ENCODE results near the gene STRBP.
"Not testable (repeated sequence)": the region's sequence is repeated elsewhere in the genome, so short reads cannot be mapped to it uniquely, and the experiment has no call there.

STRBP gene

DNA sequence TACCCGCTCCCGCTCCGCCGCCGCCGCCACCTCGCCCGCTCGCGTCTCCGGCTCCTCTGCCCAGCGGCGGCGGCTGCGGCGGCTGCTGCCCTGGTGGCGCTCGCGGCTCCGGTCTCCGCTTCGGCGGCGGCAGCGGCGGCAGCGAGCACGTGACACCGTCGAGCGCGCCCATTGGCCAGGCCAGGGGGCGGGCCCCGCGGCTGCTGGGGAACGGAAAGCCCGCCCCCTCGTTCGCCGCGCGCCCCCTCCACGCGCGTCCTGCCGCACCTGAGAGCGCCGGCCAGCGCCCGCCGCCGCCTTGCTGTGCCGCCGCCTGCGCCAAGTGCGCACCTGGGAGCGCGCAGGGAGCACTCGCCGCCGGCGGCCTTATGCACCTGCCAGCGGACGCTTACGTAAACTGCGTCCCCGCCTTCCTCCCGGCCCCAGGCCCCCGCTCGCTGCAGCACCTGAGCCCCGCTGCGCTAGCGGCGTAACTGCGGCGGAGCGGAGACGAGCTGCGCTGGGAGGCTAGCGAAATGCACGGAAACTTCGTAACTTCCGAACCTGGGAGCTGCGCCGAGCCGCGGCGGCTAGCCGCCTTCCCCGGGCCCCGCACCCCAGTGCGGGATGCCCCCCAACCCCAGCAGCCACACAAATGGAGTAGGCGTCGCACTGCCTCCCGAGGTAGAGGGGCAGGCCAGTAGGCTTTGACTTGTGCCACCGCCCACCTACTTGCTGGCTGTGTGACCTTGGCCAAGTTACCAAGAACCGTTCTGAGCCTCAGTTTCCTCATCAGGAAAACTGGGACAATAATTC, at the start of gene STRBP:
TSS of gene STRBP (minus strand) at position 122 of the 795 bp plus-strand sequence. CDS start 84,452 bp downstream, outside the sequence.
- peak; percentile 93 to 94 for DNase-seq

DNA sequence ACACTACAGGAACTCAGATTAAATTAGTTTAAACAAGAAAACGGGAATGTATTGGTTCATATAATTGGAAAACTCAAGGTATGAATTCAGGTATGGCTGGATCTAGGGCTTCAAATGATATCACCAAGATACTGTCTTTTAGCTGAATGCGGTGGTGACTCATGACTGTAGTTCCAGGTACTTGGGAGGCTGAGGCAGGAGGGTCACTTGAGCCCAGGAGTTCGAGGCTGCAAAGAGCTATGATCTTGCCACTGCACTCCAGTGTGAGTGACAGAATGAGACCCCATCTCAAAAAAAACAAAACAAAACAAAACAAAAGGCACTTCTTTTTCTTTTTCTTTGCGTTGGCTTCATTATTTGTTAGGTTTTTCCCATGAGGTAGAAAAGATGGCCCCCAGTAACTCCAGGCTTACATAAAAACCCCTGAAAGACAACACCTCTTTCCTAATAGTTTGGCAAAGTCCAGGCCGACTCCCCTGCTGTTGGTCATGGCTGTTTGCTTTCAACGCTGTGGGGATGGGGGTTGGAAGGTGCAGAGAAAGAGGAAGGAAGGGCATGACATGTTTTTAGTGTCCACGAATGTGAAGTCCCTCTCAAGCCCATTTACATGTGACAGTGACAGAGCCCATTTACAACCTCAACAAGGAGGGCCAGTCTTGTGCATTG, 47.8 kb upstream of the STRBP start:
- DNase-seq, result no peak

DNA sequence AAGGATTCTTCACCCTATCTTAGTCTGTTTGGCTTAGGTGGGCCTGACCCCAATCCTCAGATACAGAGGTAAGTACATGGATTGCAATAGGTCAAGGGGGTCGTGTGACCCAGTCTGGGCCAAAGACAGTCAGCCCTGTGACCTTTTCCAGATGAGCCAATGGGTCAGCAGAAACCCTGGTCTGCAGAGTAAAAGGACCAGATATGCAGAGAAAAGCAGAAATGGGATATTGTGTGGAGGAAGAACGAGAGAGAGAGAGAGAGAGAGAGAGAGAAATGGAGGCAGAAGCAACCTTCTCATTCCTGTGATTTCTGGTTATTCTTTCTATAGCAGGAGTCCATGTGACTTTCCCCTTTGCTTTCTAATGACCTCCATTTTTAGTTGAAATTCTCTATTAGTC, 47.2 kb upstream of the STRBP start:
- DNase-seq, result no peak

DNA sequence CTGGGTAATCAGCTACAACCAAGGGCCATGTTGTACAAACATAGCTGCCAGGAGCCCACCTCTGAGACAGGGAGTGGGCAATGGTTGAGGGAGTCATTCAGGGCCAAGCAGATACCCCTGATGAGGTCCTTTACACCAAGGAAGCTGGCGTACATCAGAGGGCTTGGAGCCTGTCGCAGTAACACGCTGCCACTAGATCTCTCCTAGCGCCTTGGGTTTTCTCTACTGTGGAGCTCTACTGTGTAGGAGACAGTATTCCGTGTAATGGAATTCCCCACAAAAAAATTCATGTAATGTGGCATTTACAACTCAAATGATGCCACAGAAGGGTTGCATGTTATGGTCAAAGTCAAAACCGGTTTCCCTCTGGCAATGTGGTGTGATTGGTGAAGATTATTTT, 46.2 kb upstream of the STRBP start:
- no peak for DNase-seq

DNA sequence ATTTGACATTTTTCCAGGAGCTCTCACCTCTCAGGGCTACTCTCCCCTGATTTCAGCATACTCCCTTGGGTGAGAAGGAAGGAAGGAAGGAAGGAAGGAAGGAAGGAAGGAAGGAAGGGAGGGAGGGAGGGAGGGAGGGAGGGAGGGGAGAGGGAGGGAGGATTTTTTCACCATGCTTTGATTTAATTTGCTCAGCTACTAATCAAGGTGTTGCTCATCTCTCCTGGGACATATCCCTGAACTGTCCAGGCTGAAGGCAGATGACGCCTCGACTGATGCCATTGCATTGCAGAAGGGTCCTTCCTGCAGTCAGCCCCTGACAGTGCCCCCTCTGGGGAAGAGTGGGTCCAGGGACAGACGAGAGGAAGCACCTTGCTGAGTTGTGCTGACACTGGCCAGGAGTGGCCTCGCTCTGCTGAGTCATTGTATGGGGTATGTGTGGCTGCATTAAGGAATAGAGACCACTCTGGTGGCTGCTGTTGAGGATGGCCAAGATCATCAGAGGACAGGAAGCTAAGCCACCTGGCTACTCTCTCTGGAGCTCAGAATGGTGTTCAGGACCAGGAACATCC, 44.0 kb upstream of the STRBP start:
- DNase-seq, result no peak

DNA sequence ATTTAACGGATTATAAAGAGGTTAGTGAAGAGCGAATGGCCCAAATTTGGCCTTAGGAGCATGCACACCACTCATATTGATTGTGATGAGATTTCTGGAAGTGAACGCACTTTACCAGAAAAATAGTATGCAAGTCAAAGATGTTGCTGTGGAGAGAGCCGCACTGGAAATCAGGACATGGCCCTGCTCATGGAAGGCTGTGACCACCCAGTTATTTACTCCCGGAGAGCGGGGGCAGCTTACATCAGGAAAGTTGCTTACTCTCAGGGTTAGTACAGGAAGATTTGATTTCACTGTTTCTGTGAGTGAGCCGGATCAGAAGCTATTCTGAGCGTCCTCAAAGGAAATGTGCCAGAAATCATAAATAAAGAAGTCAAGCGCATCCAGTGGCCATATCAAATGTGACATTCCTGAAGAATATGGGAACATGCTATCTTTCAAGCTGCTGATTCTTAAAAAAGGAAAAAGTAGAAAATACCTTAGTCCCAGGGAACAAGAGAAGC, 42.9 kb upstream of the STRBP start:
- DNase-seq, result no peak

DNA sequence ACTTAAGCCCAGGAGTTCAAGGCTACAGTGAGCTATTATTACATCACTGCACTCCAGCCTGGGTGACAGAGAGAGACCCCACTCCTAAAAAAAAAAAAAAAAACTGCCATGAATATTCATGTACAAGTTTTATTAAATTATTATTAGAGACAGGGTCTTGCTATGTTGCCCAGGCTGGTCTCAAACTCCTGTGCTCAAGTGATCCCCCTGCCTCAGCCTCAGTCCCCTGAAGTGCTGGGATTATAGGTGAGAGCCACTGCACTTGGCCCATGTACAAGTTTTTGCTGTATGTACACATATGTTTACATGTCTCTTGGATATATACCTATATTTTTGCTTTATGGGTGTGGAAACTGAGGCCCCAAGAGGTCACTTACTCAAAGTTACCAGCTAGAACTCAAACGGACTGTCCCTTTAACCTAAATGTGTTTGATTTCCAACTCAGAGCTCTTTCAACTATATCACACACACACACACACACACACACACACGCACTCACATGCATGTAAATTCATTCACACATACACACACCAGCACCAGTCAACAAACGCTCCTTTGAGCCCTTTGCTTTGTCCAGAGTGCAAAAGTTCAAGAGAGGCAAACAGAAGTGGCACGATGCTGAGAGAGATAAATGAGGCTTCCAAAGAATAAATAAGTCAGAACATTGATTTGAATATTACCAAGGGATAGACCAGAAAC, 42.3 kb upstream of the STRBP start:
- no peak for DNase-seq

DNA sequence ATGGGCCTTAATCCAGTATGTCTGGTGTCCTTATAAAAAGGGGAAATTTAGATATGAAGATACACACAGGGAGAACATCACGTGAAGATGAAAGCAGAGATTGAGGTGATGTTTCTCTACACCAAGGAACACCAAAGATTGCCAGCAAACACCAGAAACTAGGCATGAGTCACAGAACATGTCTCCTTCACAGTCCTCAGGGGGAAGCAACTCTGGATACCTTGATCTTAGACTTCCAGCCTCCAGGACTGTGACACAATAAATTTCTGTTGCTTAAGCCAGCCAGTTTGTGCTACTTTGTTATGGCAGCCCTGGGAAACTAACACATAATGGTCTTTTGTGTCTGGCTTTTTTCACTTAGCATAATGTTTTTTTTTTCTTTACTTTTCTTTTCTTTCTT, 41.2 kb upstream of the STRBP start:
- DNase-seq, result no peak

DNA sequence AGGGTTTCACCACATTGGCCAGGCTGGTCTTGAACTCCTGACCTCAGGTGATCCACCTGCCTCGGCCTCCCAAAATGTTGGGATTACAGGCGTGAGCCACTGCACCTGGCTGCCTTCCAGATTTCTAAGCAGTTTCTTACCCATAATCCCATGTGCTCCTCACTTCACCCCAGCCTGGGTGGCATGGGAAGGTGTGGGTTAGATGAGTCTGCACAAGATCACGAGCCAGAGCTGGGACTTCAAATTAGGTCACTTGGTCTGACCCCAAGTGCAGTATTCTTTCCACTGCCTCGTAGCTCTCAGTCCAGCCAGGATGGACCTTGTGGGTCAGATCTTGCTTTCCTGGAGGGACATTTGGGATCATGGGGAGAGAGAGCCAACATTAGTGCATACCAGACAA, 37.5 kb upstream of the STRBP start:
- no peak for DNase-seq

DNA sequence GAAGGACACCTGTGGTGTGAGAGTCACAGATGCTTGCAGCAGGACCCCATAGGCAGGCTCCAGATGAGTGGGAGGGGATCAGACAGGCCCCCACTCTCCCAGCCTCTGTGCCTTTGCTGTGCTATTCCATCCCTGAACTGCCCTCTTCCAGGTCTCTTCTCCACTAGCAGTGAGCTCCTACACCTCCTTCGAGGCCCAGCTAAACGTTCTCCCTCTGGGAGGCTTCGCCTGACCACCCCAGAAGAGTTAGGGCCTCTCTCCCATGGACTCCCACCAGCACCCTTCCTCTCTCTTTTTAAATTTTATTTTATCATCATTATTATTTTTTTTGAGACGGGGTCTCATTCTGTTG, 35.9 kb upstream of the STRBP start:
- no peak for DNase-seq

DNA sequence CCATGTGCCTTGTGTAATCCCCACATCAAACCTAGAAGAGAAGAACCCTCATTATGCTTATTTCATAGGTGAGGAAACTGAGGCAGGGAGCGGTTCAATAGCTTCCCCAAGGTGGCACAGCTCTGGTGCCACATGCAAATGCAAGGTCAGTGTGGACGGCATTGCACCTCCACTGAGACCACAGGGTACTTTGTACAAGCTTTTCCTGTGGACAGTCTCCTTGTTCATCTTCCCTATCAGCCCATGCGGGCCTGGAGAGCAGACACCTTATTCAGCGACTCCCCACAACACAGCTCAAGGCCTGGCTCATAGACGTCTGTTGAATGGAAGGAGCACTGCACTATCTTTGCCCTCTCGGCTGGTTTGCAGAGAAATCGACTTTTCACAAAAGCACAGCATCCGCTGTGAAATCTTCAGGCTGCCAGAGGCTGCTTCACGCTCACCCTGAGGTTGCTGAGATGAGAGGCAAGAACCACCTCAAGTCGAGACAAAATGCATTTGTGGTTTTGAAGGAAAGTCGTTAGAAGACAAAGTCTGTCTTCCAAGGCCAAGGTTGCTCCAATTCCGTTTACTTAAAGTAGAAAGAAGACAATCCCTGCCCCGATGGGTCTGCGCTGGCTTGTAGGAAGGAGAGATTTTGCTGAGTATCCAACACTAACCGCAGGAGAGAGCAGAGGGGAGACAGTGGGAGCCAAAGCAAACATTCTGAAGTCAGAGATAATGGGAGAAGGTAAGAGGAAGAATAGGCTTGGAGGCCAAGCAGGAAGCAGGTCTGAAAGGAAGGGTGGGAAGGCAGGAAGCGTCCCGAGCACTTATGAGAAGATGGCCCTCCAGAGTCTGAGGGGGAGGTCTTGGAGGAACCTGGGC, 34.2 kb upstream of the STRBP start:
- no peak for DNase-seq

DNA sequence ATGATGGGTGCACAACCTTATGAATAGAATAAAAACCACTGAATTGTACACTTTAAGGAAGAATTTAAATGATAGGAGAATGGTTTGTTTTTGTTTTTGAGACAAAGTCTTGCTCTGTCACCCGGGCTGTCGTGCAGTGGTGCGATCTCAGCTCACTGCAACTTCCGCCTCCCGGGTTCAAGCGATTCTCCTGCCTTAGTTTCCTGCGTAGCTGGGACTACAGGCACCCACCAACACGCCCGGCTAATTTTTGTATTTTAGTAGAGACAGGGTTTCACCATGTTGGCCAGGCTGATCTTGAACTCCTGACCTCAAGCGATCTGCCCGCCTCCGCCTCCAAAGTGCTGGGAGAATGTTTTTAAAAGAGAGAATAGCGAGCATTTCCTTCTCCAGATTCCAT, 33.5 kb upstream of the STRBP start:
- not testable (repeated sequence) for DNase-seq

DNA sequence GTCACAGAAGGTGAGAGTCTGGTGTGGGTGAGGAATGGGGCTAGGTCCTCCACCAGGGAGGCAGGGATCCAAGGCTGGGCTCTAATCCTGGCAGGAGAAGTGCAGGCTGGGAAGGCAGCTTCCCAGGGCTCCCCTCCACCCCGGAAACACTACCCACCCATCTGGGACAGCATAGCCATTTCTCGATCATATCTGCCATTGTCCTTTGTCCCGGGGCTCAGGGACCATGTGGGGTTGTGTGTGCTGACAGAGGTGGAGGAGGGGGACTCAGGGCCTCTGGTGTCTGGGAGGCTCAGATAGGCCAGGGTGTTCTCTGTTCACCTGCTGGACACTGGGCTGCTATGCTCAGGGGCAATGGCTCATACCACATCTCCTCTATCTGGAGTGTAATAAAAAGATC, 32.2 kb upstream of the STRBP start:
- DNase-seq, result no peak

DNA sequence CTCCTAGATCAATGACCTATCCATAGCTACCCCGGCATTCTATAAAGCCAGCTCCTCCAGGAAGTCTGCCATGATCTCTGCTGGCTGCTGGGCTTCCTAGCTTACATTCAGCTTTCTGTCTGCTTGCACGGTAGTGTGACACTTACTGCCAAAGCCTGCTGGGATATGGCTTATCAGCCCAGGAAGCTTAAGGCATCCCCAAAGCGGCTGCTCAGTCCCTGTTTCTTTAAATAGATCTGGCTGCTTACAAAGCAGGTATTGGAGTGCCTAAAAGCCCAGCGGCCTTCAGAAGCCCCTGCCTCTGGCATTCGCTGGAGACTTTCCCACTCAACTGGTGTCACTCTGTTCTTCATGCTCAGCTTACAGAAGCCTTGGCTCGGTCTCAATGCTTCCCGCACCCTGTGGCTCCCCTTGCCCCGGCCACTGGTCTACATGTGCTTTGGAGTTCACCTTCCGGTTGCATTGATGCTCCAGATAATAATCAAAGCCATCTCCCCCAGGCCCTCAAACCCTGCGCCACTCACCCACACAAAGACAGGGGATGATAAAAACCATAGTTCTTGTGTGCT, 31.3 kb upstream of the STRBP start:
- no peak for DNase-seq

DNA sequence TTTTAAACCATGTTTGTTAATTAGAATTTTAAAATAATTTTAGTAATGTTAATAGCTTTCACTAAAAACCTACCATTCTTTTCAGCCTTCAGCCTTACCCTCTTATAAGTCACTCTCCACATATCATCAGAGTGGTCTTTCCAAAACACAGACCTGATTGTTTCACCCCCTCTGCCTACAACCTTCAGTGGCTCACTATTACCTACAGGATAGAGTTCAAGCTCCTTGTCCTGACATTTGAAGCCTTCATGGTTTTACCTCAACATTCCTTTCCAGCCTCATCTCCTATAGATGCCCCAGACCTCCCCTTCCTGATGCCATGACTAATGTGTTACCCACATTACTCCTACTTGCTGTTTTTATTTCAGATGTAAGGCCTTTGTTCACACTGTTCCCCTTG, 27.8 kb upstream of the STRBP start:
- no peak for DNase-seq

DNA sequence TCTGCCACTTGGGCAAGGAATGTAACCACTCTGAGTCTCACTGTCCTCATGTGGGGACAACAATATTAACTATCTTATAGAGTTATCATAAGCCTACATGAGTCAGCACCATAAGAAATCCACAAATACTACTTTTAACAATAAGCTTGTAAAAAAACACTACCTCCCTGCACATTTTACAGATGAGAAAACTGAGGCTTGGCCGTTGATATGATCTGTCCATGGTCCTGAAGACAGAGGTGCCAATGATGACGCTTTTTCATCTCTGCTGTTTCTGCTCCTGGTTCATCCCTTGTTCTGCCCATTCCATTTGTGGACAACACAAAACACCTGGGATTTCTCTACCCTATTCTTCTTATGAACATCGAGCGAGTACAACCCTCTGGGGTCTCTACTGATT, 23.4 kb upstream of the STRBP start:
- DNase-seq, result no peak

DNA sequence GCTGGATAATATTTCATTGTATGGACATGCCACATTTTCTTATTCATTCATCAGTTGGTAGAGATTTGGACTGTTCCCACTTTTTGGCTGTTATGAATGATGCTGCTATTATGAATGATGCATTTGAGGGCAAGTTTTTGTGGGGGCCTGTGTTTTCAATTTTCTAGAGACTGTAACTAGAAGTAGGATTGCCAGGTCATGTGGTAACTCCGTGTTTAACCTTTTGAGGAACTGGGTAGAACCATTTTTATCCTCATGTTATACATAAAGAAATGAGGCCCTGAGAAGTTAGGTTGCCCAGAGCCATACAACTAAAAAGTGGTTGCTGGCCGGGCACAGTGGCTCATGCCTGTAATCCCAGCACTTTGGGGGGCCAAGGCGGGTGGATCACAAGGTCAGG, 22.4 kb upstream of the STRBP start:
- DNase-seq, result no peak

DNA sequence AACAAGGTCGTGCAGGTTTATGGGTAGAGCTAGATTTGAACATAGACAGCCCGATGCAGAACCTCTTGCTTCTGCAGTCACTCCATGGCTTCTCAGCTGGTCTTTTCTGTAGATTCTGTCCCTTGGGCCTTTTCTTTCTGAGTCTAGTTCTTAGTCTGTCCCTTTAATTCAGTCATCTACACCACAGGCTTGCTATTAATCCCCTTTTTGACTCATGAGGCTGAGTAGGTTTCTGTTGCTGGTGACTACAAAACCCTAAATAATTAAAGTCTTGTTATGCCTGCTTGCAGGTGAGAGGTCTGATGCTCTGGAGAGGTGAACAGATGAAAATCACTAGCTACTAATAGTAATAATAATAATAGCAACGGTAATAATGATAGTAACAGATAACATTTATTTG, 19.3 kb upstream of the STRBP start:
- DNase-seq, result no peak

DNA sequence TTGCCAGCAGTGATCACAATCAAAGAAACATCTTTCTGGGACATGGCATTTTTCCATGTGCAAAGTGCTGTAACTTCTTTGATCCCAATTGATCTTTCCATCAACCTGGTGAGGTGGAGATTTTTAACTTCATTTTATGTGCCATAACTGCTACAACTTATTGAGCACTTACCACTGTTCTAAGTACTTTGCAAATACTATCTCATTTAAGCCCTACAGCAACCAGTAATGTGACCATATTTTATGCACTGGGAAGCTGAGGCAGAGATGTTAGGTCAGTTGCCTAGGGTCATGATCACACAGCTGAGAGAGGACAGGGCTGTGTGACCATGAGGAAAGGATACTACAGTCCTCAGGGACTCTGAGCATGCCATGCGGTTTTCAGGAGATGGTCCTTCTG, 17.9 kb upstream of the STRBP start:
- DNase-seq, result no peak

DNA sequence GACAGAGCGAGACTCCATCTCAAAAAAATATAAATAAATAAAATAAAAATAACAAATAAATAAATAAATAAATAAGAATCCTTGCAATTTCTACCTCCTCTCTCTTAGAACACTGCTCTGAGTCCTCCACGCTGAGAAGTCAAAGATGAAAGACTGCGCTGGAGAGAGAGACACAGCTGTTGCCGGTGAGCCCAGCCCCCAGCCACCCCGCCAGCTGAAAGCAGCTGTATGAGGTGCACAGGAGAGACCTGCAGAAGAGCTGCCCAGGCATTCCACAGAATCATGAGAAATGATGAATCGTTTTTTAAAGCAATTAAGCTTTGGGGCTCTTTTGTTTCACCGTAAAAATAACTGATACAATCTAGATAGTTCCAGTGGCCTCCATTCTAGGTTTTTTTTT, 16.3 kb upstream of the STRBP start:
- no peak for DNase-seq

DNA sequence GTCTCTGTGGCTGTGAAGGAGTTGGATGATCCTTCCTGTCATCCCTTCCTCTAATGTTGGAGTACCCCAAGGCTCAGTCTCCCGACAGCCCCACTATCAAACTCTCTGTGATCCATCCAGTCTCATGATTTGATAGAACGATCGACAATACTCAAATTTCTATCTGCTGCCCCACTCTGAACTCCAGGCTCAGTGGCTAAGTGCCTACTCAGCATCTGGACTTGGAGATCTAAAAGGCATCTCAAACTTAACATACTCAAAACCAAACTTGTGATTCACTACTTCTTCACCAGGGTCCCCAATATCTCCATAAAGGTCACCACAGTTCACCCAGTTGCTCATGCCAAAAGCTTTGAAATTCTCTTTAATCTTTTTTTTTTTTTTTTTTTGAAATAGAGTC, 15.1 kb upstream of the STRBP start:
- no peak for DNase-seq

DNA sequence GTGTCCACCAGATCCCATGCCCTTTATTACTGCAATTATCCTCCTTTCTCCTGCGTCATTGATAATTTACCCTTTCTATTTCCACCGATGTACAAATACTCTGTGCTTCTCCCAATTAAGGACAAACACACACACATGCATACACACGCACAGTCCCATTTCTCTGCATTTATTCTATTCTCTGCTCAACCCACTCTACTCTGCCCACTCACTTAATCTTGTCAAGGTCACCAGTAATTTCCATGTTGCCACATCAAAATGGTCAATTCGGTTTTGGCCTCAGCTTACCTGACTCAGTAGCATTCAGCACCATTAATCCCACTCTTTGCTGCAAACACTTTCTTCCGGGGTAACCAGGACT, 14.6 kb upstream of the STRBP start:
- DNase-seq, result no peak
